Measurements from ENCODE around the gene KRT1.

Gene KRT1

DNA sequence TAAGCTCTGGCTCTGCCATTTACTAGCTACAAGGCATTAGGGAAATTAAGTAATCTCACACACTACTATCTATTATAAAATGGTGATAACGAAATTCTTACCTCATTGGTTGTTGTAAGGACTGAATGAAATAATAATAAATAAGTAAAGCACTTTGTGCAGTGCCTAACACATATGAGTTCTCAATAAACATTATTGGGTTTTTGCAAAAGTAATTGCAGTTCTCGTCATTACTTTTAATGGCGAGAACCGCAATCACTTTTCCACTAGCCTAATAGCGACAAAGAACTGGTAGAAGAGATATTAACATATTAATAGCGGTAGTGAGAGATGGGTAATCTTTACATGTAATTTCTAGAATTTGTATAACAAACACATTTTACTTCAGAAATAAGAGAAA, 13.9 kb upstream of the KRT1 start:
- CTCF ChIA-PET, result no interaction called here
- TF ChIP-seq, protein P1, sequence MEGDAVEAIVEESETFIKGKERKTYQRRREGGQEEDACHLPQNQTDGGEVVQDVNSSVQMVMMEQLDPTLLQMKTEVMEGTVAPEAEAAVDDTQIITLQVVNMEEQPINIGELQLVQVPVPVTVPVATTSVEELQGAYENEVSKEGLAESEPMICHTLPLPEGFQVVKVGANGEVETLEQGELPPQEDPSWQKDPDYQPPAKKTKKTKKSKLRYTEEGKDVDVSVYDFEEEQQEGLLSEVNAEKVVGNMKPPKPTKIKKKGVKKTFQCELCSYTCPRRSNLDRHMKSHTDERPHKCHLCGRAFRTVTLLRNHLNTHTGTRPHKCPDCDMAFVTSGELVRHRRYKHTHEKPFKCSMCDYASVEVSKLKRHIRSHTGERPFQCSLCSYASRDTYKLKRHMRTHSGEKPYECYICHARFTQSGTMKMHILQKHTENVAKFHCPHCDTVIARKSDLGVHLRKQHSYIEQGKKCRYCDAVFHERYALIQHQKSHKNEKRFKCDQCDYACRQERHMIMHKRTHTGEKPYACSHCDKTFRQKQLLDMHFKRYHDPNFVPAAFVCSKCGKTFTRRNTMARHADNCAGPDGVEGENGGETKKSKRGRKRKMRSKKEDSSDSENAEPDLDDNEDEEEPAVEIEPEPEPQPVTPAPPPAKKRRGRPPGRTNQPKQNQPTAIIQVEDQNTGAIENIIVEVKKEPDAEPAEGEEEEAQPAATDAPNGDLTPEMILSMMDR (IDR thresholded peaks at IDR 0.05; ENCODE audit: control extremely low read depth, extremely low read depth, low read depth, missing control alignments), result no peak
- DNase-seq (ENCODE audit: extremely low spot score), result no peak
- POLR2A ChIA-PET, result no interaction called here

DNA sequence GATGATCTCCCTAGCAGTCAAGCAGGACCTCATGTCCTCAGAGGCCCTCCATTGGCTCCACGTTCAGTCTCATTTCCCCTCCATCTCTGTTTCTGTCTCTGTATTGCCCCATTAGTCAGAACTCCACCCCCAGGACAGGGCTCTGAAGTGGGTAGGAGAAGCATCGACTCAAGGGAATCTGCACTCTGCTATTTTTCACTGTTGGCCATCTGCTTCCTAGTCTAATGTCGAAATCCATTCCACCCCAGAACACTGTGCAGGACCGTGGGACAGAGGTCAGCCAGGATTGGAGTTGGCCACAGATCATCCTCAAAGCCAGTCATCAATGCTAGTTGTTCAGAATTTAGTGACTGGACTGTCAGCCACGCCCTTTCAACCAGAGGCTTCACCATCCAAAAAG, 13.1 kb upstream of the KRT1 start:
- ChIA-PET CTCF (interaction anchor here (1.5 kb wide), 1 partner anchor 29 kb away, joined by 3 read pairs; no protein-coding TSS in a partner anchor), POLR2A (no interaction called here)
- TF ChIP-seq, protein P1 (IDR thresholded peaks at IDR 0.05; ENCODE audit: control extremely low read depth, extremely low read depth, low read depth, missing control alignments), result no peak
- no peak for DNase-seq (ENCODE audit: extremely low spot score)

DNA sequence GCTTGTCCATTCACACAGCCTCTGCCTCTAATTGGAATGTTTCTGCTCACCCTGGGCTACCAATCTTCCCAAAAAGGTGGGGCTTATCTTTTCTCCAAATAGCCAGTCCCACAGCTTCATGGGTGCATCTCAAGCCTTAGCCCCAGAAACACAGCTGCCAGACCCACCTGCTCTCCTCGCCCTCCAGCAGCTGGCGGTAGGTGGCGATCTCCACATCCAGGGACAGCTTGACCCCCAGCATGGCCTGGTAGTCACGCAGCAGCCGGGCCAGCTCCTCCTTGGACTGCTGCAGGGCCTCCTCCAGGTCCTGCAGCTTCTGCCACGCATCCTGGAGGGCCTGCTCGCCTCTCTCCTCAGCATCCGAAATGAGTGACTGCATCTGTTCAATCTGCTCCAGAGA, 12.0 kb upstream of the KRT1 start:
- TF ChIP-seq, protein P1 (IDR thresholded peaks at IDR 0.05; ENCODE audit: control extremely low read depth, extremely low read depth, low read depth, missing control alignments), result no peak
- ChIA-PET CTCF (interaction anchor here (1.5 kb wide), 1 partner anchor 28 kb away, joined by 3 read pairs; no protein-coding TSS in a partner anchor), POLR2A (no interaction called here)
- no peak for DNase-seq (ENCODE audit: extremely low spot score)

DNA sequence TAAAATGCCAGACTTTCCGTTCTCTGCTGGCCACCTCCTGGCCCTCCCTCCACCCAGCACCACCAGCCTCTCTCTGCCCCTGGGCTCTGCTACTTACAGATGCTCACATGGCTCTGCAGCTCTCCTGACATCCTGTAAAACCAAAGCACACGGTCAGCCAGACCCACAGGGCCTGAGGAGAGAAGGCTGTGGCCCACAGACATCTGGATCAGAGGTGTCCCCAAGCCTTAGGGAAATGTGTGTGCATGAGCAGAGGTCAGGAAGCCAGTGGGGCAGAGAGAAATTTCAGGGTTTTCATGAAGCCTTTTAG, 11.6 kb upstream of the KRT1 start:
- ChIA-PET CTCF (no interaction called here), POLR2A (no interaction called here)
- DNase-seq (ENCODE audit: extremely low spot score), result no peak
- TF ChIP-seq, protein P1 (IDR thresholded peaks at IDR 0.05; ENCODE audit: control extremely low read depth, extremely low read depth, low read depth, missing control alignments), result no peak

DNA sequence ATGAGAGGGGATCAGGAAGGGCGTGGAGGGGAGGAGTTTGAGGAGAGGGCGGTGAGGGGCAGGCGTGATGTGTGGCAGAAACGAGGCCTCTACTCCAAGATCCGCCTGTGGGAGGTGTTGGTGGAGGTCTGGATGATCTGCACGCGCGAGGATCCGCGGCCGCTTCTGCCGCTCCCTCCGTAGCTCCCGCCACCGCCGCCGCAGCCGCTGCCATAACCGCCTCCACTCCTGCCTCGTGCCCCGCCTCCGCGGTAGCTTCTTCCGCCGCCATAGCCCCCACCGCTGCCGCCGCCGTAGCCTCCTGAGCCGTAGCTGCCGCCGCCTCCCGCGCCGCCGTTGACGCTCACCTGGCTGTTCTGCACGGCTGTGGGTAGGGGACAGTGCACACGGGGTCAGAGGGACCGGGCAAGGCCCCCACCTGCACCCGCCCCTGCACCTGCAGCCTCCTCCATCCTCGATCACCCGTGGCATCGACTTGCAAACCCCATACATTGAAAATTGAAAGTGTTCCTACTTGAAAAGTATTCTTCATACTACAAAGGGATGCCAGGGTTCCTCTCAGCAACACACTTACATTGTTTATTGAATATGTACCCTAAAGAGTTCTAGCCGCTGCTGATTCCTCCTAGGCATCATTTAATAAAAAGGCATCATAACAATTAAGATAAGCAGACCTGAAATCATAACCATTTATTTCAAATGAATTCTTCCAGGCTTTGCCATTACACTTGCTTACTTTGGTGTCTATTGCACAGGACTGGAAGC, 11.1 kb upstream of the KRT1 start:
- TF ChIP-seq, protein P1 (IDR thresholded peaks at IDR 0.05; ENCODE audit: control extremely low read depth, extremely low read depth, low read depth, missing control alignments), result no peak
- ChIA-PET POLR2A (no interaction called here), CTCF (no interaction called here)
- no peak for DNase-seq (ENCODE audit: extremely low spot score)

DNA sequence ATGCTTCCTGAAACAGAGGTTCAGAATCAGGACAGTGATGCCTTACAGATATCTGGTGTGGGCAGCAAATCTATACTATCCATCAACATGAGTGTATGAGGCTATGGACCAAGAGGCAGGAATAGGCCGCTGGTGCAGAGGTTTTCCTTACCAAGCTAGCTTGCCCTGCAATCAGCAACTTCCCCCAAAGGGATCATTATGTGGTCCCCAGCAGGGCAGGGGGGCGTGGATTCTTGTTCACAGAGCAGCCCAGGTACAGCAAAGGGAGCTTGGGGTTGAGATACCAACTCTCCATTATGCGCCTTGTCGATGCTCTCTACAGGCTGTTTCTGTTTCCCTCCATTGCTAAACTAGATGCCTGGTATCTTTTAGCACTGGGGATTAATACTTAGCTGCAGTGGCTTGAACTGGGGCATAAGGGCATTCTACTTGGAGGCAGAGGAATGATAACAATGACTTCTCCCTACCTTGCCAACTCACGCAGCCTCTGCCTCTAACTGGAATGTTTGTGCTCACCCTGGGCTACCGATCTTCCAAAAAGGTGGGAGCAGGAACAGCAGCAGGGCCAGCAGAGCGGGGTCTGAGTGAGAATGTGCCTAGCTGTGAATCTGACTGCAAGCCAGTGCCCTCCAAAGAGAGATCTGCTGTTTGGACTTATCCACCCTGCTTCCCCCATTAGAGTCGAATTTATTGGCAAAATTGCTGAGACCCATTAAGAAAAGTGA, 10.3 kb upstream of the KRT1 start:
- POLR2A ChIA-PET, result no interaction called here
- CTCF ChIA-PET, result interaction anchor here (1.1 kb wide), 1 partner anchor 15 kb away, joined by 3 read pairs; no protein-coding TSS in a partner anchor
- no peak for DNase-seq (ENCODE audit: extremely low spot score)
- TF ChIP-seq, protein P1 (IDR thresholded peaks at IDR 0.05; ENCODE audit: control extremely low read depth, extremely low read depth, low read depth, missing control alignments), result no peak
